GM21786 (cell line): ENCODE measurements around the gene C13orf46.
"Not testable (repeated sequence)": the region's sequence is repeated elsewhere in the genome, so short reads cannot be mapped to it uniquely, and the experiment has no call there.

Experiments used
- ATAC-seq: cut with Tn5 transposase; IDR thresholded peaks from one replicate; pipeline ENCODE4 v1.9.1; 2021; ENCODE audit not compliant: unreplicated experiment

Gene C13orf46

GRCh38 chr13:113926951-113927660 is 46.8 kb downstream of the C13orf46 start:
- no peak for ATAC-seq

GRCh38 chr13:113926301-113926761 is 47.5 kb downstream of the C13orf46 start:
- no peak for ATAC-seq

DNA sequence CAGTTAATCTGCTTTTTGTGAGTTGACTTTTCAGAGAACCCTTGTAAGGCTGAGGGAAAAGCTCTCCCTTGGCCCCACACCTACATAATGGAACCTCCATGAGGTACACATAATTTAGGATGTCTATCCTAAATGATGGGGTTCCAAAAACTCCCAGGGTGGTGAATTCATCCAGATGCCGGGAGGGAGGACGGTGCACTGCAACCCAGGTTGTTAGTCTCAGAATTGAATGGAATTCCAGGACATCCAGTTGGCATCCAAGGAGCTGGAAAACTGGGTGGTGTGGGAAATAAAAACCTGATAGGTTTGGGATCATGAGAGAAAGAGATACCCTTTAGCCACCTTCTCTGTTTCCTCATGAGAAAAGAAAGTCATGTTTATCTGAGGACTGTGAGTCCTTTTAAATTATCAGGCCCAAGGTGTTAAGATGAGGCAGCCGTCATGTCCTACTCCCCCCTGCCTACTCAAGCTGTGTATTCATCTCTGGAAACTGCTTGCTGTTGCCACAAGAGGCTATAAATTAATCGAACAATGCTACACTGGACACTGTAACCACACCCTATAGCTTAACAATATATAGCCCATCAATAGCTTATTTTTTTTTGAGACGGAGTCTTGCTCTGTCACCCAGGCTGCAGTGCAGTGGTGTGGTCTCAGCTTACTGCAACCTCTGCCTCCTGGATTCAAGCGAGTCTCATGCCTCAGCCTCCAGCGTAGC is 49.5 kb downstream of the C13orf46 start:
- ATAC-seq = no peak

DNA sequence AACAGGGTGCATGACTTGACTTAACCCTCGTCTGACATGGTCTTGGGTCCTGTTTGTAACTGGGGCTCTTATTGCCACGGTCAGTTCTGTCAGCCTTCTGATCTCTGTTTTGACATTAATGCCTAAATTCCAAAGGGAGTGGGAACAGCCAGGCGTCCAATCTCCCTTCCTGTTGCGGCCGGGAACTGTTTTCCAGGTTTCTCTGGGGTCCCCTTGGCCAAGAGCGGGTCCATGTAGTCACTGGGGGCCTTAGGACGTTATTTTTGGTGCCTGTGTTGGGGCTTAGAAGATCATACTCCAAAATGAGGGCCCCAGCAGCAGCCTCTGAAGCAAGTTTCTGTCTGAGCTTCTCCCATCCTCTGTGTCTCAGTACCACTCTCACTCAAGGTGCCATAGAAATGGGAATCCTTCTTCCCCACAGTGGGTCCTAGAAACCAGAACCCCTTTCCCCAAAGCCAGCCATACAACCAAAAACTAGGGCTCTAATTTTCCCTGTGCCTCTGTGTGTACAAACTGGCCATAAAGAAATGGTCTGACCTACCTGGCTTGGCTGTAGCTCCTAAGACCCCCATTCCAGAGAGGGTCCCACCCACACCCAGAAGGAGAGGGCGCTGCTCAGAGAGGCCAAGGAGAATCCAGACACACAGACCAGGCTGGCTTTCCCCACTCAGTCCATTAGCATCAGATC is 50.4 kb downstream of the C13orf46 start:
- ATAC-seq = no peak

DNA sequence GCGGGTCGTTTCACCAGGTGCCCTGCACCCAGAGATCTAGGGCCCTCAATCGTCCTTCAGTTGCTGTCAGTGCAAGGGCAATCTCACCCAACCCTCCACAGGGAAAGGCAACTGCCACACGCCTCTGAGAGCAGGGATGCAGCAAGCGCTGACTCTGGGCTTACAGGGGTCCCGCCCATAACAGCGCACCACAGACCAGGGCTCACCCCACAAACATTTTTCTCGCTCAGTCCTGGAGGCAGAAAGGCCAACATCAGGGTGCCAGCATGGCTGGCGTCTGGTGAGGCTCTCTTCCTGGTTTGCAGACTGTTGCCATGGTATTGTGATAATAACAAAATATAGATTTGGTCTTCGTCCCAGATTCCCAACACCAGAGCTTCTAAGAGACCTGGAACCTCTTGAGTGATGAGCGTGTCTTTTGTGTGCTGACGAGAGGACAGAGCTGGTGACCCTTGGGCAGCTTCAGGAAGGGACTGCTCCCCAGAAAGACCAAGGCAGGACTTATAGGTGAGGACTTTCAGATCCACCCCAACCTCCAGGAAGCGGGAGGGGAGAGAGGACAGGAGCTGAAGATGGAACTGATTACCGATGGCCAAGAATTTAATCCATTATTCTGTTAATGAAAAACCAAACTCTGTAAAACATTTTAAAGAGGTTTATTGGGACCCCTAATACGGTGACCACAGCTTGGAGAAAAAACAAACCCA is 51.3 kb downstream of the C13orf46 start:
- ATAC-seq = no peak

- ATAC-seq = no peak
These were observed 52.1 kb downstream of the C13orf46 start for GRCh38 chr13:113921763-113922162.

GRCh38 chr13:113920606-113921286 is 53.1 kb downstream of the C13orf46 start:
- no peak for ATAC-seq

DNA sequence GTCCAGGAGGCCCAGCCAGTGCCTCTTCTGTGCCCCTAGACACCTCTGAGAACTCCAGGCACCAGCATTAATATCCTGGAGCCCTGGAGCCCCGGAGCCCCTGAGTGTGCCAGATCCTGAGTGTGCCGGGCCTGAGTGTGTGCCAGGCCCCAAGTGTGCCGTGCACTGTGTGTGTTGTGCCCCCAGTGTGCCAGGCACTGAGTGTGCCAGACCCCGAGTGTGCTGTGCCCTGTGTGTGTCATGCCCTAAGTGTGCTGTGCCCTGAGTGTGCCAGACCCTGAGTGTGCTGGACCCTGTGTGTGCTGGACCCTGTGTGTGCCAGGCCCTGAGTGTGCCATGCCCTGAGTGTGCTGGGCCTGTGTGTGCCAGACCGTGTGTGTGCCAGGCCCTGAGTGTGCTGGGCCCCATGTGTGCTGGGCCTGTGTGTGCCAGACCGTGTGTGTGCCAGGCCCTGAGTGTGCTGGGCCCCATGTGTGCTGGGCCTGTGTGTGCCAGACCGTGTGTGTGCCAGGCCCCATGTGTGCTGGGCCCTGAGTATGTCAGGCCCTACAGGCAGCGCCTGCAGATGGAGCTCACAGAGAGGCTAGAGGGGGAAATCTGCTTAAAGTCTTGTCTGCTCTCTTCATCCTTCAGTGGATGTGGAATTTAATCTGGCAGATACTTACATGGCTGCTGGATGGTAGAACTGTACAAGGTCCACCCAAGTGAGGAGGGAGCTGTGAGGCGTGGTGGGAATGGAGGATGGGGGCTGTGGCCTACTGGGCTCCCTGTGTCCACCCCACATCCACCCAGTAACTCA is 53.9 kb downstream of the C13orf46 start:
- no peak for ATAC-seq

DNA sequence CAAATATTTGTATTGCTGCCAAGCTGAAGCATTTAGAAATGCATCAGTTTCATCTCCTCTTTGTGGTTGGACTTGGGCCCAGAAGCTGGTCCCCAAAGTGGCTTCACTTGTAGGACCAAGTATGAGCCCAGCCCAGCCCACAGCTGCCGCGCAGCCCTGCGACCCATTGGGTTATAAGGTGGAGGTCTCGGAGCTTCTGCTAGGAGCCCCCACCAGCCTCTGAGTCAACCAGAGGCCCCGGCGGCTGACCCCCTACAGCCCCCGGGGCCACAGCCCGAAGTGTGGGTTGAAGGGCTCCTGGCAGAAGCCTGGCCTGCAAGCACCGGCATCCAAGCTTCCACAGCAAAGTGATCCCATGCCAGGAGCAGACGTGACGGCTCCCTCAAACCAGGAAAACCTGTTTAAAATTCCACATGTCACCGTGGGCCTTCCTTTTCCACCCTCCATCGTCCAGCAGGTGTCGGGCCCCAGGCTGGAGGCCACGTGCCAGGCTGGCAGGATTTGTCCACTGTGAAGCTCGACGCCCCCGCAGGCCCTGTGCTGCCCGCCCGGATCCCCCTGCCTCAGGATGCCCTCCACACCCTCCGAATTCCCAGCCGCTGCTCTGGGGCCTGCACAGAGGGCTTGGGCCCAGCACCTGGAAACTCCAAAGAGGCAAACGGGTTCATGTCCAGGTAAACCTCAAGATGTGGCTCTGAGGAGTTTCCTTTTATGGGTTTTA is 54.7 kb downstream of the C13orf46 start:
- ATAC-seq = no peak

DNA sequence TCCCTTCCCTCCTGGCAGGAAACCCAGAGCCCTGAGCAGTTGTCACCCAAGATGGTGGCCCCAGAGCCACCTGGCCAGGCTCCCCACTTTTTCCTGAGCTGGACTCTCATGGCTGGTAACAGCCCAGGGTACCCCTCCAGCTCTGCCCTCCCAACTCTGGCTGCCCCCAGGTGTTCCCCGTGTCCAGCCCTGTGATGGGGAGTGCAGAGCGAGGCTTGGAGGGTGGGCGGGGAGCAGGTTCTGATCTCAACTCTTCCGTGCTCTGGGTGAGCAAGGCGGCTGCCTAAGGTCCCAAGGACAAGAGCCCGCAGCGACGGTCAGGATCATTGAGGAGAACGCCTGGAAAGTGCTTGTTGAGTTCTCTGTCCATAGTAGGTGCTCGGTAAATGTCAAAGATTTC is 55.3 kb downstream of the C13orf46 start:
- no peak for ATAC-seq

GRCh38 chr13:113917594-113918371 is 56.1 kb downstream of the C13orf46 start:
- no peak for ATAC-seq

DNA sequence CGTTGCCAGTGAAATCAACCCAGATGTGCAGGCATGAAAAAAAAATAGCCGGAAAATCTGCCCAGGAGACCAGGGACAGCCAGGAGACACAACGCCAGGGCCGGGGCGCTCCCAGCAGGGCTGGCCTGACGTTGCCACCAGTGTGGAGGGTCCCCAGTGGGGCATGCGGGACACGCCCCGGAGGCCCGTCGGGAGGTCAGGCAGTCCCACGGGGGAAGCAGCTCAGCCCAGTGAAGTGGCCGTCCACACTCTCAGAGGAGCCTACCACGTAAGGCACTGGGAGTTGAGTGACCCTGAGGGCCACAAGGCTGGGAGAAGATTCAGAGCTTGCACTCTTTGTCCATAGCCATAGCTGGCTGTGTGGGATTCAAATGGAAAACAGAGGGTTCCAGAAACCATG is 56.8 kb downstream of the C13orf46 start:
- ATAC-seq = no peak

DNA sequence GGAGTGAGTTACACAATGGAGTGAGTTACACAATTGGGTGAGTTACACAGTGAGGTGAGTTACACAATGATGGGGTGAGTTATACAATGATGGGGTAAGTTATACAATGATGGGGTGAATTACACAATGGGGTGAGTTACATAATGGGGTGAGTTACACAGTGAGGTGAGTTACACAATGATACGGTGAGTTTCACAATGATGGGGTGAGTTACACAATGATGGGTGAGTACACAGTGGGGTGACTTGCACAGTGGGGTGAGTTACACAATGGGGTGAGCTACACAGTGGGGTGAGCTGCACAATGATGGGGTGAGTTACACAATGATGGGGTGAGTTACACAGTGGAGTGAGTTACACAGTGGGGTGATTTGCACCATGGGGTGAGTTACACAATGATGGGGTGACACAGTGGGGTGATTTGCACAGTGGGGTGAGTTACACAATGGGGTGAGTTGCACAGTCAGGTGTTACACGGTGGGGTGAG is 57.5 kb downstream of the C13orf46 start:
- ATAC-seq = no peak

GRCh38 chr13:113915786-113916329 is 58.0 kb downstream of the C13orf46 start:
- no peak for ATAC-seq

DNA sequence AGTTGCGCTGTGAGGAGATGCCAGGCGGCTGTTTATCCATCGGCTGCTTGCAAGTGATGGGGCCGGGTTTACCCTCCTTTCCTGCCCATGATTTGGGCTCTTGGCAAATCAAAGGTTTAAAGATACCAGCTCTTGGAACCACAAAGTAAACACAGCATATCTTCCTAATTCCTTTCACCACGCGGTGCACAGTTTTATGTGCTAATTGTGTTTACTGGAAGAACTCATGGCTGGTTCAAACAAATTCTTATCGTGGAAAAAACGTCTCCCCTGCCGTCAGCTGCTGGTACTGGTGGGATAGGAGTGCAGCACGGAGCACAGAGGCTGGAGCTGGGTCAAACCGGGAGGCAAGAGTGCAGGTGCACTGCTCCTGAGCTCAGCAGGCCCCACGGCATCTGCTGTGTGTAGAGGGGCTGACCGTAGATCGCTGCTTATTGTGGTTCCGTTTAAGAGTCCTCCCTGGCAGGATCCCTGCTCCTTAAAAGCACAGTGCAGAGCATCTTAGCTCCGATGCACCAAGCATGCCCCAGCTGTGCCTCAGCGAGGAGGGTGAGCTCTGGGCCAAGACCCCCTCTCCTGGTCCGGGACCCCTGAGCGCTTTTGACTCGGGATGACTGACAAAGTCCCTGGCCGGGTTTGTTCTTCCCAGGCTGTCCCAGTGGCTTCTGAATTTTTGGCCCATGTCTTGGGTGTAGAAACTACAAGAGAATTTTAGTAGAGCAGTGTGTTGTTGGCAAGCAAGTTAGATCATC is 58.7 kb downstream of the C13orf46 start:
- no peak for ATAC-seq

GRCh38 chr13:113914333-113915011 is 59.4 kb downstream of the C13orf46 start:
- no peak for ATAC-seq

- ATAC-seq = not testable (repeated sequence)
These were observed 60.0 kb downstream of the C13orf46 start for GRCh38 chr13:113913838-113914237.
